Measurements from ENCODE around the gene GRAMD1B. TPM values are rescaled to one million over a fixed set of nuclear protein-coding genes. Genes with fewer than 3 reads are reported as not detected.
A peak's percentile ranks its signal among the peaks of the same experiment; 100 is the strongest.

Gene GRAMD1B
- total and polyA plus RNA-seq, 2 donors (not counting 1 experiment from before 2014, with no cell fraction given), result 0.58 to 11.6 TPM

DNA sequence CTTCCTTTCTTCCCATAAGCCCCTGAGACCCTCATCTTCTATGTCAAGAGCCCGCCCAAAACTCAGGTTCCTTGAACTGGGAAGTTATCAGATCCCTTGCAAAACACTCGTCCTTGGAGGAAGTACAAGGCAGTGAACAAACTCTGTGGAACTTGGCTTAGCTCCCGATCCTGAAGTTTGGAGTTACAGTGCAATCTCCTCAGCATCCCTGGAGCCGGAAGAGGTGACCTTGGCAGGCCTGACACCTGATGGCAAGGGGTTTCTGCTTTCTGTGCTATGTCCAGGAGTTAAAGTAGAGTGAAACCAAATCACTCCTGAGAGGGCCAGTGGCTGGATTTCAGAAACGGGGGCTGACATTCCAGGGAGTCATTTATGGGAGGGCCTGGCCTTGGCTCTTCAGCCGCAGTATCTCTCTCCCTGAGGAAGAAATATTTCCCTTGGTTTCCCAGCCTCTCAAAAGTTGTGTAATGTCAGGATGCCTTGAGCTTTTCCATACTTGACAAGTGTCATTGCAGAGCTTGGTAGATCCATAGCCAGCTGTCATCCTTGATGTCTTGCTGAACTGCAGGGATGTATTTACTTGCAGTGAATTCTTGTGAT is 1.9 kb upstream of the GRAMD1B start:
- Mint-ChIP-seq H3K4me1 (peaks cover 12% of the 10 kb centered on the region), H3K27ac (no peak overlapping the region), H3K27me3 (peaks cover 34% of the 10 kb centered on the region), H3K4me3 (peak overlapping the region; percentile 26), H3K9me3 (ENCODE audit: insufficient read depth) (no peaks in the 10 kb centered on the region)
- Histone ChIP-seq H3K4me3 (ENCODE audit: control extremely low read depth in 1 of 5, extremely low read depth in 1 of 5, insufficient read depth in 1 of 5, low read depth in 2 of 5, low read length in 4 of 5) (no peak overlapping the region), H3K27me3 (replicated peaks in 1 of 4; ENCODE audit: control extremely low read depth in 1 of 4, control insufficient read depth in 3 of 4, insufficient read depth in 4 of 4, low read length in 3 of 4) (peaks cover 0 to 9% (median 2%) of the 10 kb centered on the region in 4 experiments), H3K79me2 (ENCODE audit: control insufficient read depth, insufficient read depth, low read length) (no peaks in the 10 kb centered on the region), H3K9ac (ENCODE audit: low read length) (no peak overlapping the region), H3K4me1 (ENCODE audit: control insufficient read depth in 2 of 2, insufficient read depth in 2 of 2, low read length in 2 of 2) (peaks cover 0 to 6% of the 10 kb centered on the region in 2 donors), H3K36me3 (replicated peaks in 1 of 2; ENCODE audit: control extremely low read depth in 1 of 2, control insufficient read depth in 1 of 2, extremely low read depth in 1 of 2, insufficient read depth in 2 of 2, low read length in 1 of 2) (no peaks in the 10 kb centered on the region), H3K27ac (ENCODE audit: low read length in 2 of 2) (no peak overlapping the region), H2AFZ (ENCODE audit: insufficient read depth, low read depth, low read length, poor library complexity, severe bottlenecking) (no peak overlapping the region), H3K9me3 (ENCODE audit: control extremely low read depth in 1 of 3, control insufficient read depth in 2 of 3, insufficient read depth in 1 of 3, low read length in 2 of 3) (no peaks in the 10 kb centered on the region), H4K20me1 (ENCODE audit: control insufficient read depth, insufficient read depth, low read length, poor library complexity, severe bottlenecking) (no peaks in the 10 kb centered on the region), H3K4me2 (replicated peaks; ENCODE audit: low read depth, low read length, poor library complexity, severe bottlenecking) (no peak overlapping the region)
- ChIA-PET POLR2A (no interaction called here), CTCF (interaction anchor here (1.3 to 1.8 kb wide), 2 partner anchors 15 to 21 kb away, joined by 3 to 6 read pairs; no protein-coding TSS in a partner anchor)
- WGBS (ENCODE audit: insufficient coverage), result 90% methylated on average over 3 of the region's 6 CpGs
- intact Hi-C loops (cut with micrococcal nuclease), result no loop called here
- TF ChIP-seq EZH2 (IDR thresholded peaks at IDR 0.05; ENCODE audit: borderline replicate concordance, insufficient read depth, low read depth, low read length, poor library complexity, severe bottlenecking), result no peak
- TF ChIP-seq, protein P1, sequence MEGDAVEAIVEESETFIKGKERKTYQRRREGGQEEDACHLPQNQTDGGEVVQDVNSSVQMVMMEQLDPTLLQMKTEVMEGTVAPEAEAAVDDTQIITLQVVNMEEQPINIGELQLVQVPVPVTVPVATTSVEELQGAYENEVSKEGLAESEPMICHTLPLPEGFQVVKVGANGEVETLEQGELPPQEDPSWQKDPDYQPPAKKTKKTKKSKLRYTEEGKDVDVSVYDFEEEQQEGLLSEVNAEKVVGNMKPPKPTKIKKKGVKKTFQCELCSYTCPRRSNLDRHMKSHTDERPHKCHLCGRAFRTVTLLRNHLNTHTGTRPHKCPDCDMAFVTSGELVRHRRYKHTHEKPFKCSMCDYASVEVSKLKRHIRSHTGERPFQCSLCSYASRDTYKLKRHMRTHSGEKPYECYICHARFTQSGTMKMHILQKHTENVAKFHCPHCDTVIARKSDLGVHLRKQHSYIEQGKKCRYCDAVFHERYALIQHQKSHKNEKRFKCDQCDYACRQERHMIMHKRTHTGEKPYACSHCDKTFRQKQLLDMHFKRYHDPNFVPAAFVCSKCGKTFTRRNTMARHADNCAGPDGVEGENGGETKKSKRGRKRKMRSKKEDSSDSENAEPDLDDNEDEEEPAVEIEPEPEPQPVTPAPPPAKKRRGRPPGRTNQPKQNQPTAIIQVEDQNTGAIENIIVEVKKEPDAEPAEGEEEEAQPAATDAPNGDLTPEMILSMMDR (IDR thresholded peaks at IDR 0.05), result no peak
- ATAC-seq (ENCODE audit: low read depth) (no peak), DNase-seq (no peak)

DNA sequence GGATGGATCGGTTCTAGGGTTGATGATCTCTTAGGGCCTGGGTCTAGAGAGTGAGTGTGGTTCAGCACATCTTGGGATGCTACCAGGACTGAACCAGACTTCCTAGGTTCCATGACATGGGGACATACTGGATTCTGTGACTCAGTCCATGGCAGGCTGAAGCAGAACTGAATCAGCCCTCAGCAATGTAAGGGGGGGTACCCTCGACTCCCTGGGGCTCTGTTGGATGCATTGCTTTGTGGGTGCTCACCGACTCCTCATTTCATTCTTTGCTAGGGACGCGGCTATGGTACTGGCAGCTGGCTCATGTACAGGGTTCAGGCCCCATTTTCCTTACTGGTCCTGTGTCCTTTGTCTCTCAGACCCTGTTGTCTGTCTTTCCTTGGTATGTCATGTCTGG is 733 bp upstream of the GRAMD1B start:
- WGBS (ENCODE audit: insufficient coverage), result 87% methylated on average over 5 of the region's 5 CpGs
- no peak overlapping the region for H3K9ac ChIP-seq (ENCODE audit: low read length)
- DNase-seq (no peak), ATAC-seq (ENCODE audit: low read depth) (no peak)
- H2AFZ ChIP-seq (ENCODE audit: insufficient read depth, low read depth, low read length, poor library complexity, severe bottlenecking), result no peak overlapping the region
- H4K20me1 ChIP-seq (ENCODE audit: control insufficient read depth, insufficient read depth, low read length, poor library complexity, severe bottlenecking), result no peaks in the 10 kb centered on the region
- no peak overlapping the region for H3K27ac Mint-ChIP-seq
- ChIA-PET POLR2A (no interaction called here), CTCF (interaction anchor here (1.8 kb wide), 1 partner anchor 22 kb away, joined by 6 read pairs; no protein-coding TSS in a partner anchor)
- H3K9me3 ChIP-seq (ENCODE audit: control extremely low read depth in 1 of 3, control insufficient read depth in 2 of 3, insufficient read depth in 1 of 3, low read length in 2 of 3), result no peaks in the 10 kb centered on the region
- TF ChIP-seq, protein P1 (IDR thresholded peaks at IDR 0.05), result no peak
- TF ChIP-seq EZH2 (IDR thresholded peaks at IDR 0.05; ENCODE audit: borderline replicate concordance, insufficient read depth, low read depth, low read length, poor library complexity, severe bottlenecking), result no peak
- H3K4me2 ChIP-seq (replicated peaks; ENCODE audit: low read depth, low read length, poor library complexity, severe bottlenecking), result no peak overlapping the region
- intact Hi-C loops (cut with micrococcal nuclease), result no loop called here
- H3K4me3 ChIP-seq (ENCODE audit: control extremely low read depth in 1 of 5, extremely low read depth in 1 of 5, insufficient read depth in 1 of 5, low read depth in 2 of 5, low read length in 4 of 5), result no peak overlapping the region
- H3K27me3 ChIP-seq (replicated peaks in 1 of 4; ENCODE audit: control extremely low read depth in 1 of 4, control insufficient read depth in 3 of 4, insufficient read depth in 4 of 4, low read length in 3 of 4), result peaks cover 0 to 9% (median 2%) of the 10 kb centered on the region in 4 experiments
- H3K9me3 Mint-ChIP-seq (ENCODE audit: insufficient read depth), result no peaks in the 10 kb centered on the region
- H3K4me3 Mint-ChIP-seq, result peak overlapping the region; percentile 86
- no peak overlapping the region for H3K27ac ChIP-seq (ENCODE audit: low read length in 2 of 2)
- peaks cover 33% of the 10 kb centered on the region for H3K27me3 Mint-ChIP-seq
- H3K4me1 ChIP-seq (ENCODE audit: control insufficient read depth in 2 of 2, insufficient read depth in 2 of 2, low read length in 2 of 2), result peaks cover 0 to 6% of the 10 kb centered on the region in 2 donors
- H3K4me1 Mint-ChIP-seq, result peaks cover 12% of the 10 kb centered on the region
- no peaks in the 10 kb centered on the region for H3K79me2 ChIP-seq (ENCODE audit: control insufficient read depth, insufficient read depth, low read length)
- no peaks in the 10 kb centered on the region for H3K36me3 ChIP-seq (replicated peaks in 1 of 2; ENCODE audit: control extremely low read depth in 1 of 2, control insufficient read depth in 1 of 2, extremely low read depth in 1 of 2, insufficient read depth in 2 of 2, low read length in 1 of 2)
